ENCODE data around the gene TRMT112. TPM values are rescaled to one million over a fixed set of nuclear protein-coding genes. Genes with fewer than 3 reads are reported as not detected.

TRMT112 gene
- total RNA-seq, 8 experiments from 2014 or later, result 169 to 349 (median 254) TPM

DNA sequence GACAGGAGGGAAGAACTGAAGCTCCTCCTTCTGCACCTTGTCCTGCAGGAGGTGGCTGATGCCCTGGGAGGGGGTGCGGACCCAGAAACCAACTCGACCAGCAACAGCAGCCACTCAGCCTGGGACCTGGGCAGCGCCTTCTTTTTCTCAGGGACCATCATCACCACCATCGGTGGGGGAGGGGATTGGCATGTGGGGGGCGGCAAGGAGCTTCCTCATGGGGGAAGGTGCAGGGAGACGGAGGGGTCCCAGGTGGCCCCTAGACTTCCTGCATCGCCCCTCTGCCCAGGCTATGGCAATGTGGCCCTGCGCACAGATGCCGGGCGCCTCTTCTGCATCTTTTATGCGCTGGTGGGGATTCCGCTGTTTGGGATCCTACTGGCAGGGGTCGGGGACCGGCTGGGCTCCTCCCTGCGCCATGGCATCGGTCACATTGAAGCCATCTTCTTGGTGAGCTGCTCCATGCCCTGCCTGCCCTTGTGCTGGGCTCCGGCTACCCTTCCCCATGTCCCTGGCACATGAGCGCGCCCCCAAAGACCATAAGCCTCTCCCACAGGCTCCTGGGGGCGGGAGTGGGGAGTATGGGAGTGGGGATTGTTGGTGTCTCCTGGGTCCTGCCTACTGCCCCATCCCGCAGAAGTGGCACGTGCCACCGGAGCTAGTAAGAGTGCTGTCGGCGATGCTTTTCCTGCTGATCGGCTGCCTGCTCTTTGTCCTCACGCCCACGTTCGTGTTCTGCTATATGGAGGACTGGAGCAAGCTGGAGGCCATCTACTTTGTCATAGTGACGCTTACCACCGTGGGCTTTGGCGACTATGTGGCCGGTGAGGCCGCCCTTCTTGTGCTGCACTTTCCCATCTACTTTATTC is 20.3 kb downstream of the TRMT112 start:
- no peak overlapping the region for H3K4me3 ChIP-seq
- 4 to 10% (median 10%) methylated on average over 2 to 16 of the region's 34 CpGs; no CpG with 5 or more reads in 5 of the 10 experiments for WGBS, 10 experiments
- ATAC-seq (replicated peaks in 6 of 8), result peak in 1 of 8 experiments; percentile 8
- H3K27ac ChIP-seq, result no peak overlapping the region
- in situ Hi-C loops (cut with MboI; ENCODE audit: low pct_unique_long_range_greater_than_20kb in 2 of 9, low sequenced_read_pairs in 9 of 9, unreplicated experiment in 9 of 9), result no loop called here
- peaks cover 0 to 22% of the 10 kb centered on the region in 2 donors for H3K4me1 ChIP-seq (replicated peaks in 1 of 2)

DNA sequence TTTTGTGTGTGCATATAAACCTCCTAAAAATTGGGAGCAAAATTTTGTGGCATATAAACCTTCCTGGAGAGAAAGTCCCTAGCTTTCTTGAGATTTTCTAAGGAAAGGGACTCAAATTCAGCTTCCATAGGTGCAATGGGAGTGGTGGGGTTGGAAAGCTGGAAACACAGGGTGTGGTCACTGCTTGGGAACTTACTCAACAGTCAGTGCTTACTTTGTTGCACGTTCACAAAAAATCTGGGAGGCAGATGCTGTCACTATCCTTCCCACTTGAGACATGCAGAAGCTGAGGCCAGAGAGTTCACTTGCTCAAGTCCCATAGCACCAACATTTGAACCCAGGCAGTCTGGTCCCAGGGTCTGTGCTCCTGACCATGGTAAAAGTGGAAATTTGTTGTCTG is 21.1 kb downstream of the TRMT112 start:
- WGBS, 10 experiments, result 0 to 60% (median 8%) methylated on average over 1 of the region's 1 CpG; no CpG with 5 or more reads in 4 of the 10 experiments
- Histone ChIP-seq H3K27ac (no peak overlapping the region), H3K4me1 (replicated peaks in 1 of 2) (peaks cover 1 to 24% of the 10 kb centered on the region in 2 donors), H3K4me3 (no peak overlapping the region)
- in situ Hi-C loops (cut with MboI; ENCODE audit: low pct_unique_long_range_greater_than_20kb in 2 of 9, low sequenced_read_pairs in 9 of 9, unreplicated experiment in 9 of 9), result no loop called here
- peak in 2 of 8 experiments; percentile 7 to 21 for ATAC-seq (replicated peaks in 6 of 8)

DNA sequence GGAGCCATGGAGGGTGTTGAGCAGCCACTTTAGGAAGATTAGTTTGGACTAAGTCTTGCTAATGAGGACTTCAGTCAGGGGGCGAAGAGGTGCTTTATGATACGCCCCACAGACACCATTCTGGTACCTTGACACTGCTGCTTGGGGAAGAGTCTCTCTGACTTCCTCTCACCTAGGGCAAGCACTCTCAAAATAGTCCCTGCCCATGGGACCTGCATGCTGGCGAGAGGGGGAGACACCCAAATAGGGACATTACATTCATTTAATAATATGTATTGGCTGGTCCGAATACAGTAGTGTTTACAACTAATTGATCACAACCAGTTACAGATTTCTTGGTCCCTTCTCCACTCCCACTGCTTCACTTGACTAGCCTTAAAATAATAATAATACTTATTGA is 21.6 kb downstream of the TRMT112 start:
- Histone ChIP-seq H3K4me3 (no peak overlapping the region), H3K4me1 (replicated peaks in 1 of 2) (peaks cover 3 to 26% of the 10 kb centered on the region in 2 donors), H3K27ac (no peak overlapping the region)
- in situ Hi-C loops (cut with MboI; ENCODE audit: low pct_unique_long_range_greater_than_20kb in 2 of 9, low sequenced_read_pairs in 9 of 9, unreplicated experiment in 9 of 9), result no loop called here
- WGBS, 10 experiments, result 52 to 100% (median 83%) methylated on average over 1 to 2 of the region's 4 CpGs; no CpG with 5 or more reads in 6 of the 10 experiments
- ATAC-seq (replicated peaks in 6 of 8), result no peak

DNA sequence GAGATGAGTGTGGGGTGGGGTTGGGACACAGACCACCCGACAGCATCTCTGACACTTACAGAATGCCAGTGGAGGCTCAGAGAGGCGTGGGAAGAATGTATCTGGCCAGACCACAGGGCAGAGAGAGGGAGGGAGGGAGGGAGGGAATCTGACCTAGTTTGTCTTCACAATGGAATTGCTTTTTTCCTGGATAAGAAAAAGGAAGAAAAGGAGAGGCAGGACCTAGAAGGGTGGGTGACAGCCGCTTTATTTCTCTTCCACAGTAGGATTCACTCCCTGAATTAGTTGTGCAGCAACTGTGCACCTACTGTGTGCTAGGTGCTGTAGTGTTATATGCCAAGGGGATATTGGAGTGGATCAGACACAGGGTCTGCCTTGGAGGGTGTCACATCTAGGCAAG is 22.6 kb downstream of the TRMT112 start:
- ATAC-seq (replicated peaks in 6 of 8), result peak in 1 of 8 experiments; percentile 4
- 0 to 80% (median 60%) methylated on average over 1 of the region's 3 CpGs; no CpG with 5 or more reads in 7 of the 10 experiments for WGBS, 10 experiments
- H3K4me1 ChIP-seq (replicated peaks in 1 of 2), result peaks cover 3 to 20% of the 10 kb centered on the region in 2 donors
- H3K27ac ChIP-seq, result no peak overlapping the region
- no peak overlapping the region for H3K4me3 ChIP-seq
- in situ Hi-C loops (cut with MboI; ENCODE audit: low pct_unique_long_range_greater_than_20kb in 2 of 9, low sequenced_read_pairs in 9 of 9, unreplicated experiment in 9 of 9), result no loop called here

DNA sequence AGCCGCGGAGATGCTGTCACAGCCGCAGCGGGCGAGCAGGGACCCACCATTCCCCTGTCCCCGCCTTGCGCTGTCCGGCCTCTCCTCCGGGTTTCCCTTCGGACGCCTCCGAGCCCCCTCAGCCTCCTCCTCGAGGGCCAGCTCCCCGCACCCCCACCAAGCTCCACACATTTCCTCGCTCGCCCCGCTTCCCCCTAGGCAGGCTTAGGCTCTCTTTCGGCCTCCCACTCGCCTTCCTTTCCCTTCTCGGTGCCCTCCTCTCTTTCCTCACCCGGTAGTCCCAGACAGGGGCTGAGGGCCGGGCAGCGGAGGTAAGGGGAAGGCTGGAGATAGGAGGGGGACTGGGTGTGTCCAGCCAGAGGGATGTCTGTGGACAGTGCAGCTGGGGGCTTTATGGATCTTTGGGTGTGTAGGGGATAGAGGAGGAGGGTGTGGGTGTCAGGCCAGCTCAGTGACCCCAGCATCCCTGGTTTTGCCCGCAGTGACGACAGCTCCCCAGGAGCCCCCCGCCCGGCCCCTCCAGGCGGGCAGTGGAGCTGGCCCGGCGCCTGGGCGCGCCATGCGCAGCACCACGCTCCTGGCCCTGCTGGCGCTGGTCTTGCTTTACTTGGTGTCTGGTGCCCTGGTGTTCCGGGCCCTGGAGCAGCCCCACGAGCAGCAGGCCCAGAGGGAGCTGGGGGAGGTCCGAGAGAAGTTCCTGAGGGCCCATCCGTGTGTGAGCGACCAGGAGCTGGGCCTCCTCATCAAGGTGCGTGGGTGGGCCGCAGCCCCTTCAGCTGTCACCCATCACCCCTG is 24.7 kb downstream of the TRMT112 start:
- peak in 6 of 8 experiments; percentile 12 to 43 (median 36) for ATAC-seq (replicated peaks in 6 of 8)
- in situ Hi-C loops (cut with MboI; ENCODE audit: low pct_unique_long_range_greater_than_20kb in 2 of 9, low sequenced_read_pairs in 9 of 9, unreplicated experiment in 9 of 9), result no loop called here
- WGBS, 10 experiments, result 13 to 100% (median 91%) methylated on average over 2 to 7 of the region's 42 CpGs; no CpG with 5 or more reads in 7 of the 10 experiments
- Histone ChIP-seq H3K27ac (no peak overlapping the region), H3K4me1 (replicated peaks in 1 of 2) (peaks cover 3 to 10% of the 10 kb centered on the region in 2 donors), H3K4me3 (peak overlapping the region; percentile 29 to 39 (median 34))

DNA sequence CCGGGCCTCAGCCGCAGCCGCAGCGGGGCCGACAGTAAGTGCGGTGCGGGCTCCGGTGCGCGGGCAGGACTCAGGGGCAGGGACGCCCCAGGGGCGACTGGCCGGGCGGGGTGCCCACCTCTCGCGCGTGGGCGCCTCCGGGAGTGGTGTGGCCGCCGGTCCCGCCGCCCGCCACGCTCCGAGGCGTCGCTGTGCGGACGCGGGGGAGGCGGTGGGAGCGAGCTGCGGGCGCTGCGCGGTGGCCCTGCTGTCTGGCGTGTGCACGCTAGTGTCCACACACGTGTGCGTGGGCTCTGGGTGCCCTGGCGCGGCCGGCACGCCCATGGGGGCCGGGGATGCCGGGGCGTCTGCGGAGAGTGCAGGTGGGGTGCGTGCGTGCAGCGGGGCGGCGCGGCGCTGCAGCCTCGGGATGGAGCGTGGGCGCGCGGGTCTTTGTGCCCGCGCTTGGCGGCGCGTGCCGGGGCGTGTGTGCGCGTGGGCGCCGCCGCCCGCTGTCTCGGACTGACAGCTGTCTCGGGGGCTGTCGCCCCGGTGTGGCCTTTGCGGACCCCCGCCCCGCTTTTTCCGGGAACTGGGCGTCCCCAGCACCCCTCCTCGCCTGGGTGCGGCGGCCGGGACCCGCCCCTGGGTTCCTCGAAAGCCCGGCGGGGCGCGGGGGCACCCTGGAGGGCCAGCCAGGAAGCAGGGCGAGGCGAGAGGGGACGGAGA is 25.5 kb downstream of the TRMT112 start:
- in situ Hi-C loops (cut with MboI; ENCODE audit: low pct_unique_long_range_greater_than_20kb in 2 of 9, low sequenced_read_pairs in 9 of 9, unreplicated experiment in 9 of 9), result no loop called here
- H3K27ac ChIP-seq, result no peak overlapping the region
- ATAC-seq (replicated peaks in 6 of 8), result peak; percentile 38 to 70 (median 57)
- WGBS, 10 experiments, result 0% methylated on average over 2 of the region's 96 CpGs; no CpG with 5 or more reads in 8 of the 10 experiments
- H3K4me3 ChIP-seq, result peak overlapping the region; percentile 29 to 39 (median 34)
- H3K4me1 ChIP-seq (replicated peaks in 1 of 2), result peaks cover 3 to 4% of the 10 kb centered on the region in 2 donors

DNA sequence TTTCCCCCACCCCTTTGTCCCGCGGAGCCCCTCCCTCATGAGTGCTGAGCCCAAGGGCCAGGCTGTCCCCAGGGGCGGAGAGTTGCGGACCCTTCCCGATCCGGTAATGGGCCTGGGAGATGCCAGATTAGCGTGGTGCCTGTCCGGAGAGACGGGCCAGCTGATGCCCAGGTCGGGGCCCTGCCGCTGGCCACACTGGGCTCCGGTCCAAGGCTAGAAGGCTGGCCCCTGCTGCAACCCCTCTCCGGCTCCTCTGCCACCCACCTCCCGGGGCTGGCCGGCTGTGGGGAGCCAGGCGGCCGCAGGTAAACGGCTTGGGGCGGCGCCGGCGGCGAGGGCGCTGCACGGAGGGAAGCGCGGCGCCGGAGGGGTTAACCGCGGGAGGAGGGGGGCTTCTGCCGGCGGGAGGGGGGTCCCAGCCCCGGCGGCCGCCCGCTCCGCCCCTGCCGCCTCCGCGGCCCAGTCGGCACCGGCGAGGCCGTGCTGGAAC is 26.1 kb downstream of the TRMT112 start, which contains the start of gene KCNK4:
Gene KCNK4 (plus strand): TSS at position 41 of the 490 bp plus-strand sequence. CDS start 1,717 bp downstream, outside the sequence.
- WGBS, 10 experiments, result no CpG with 5 or more reads among the region's 45 CpGs
- peaks cover 7 to 8% of the 10 kb centered on the region in 2 donors for H3K4me1 ChIP-seq (replicated peaks in 1 of 2)
- H3K27ac ChIP-seq, result no peak within 1 kb of the TSS
- in situ Hi-C loops (cut with MboI; ENCODE audit: low pct_unique_long_range_greater_than_20kb in 2 of 9, low sequenced_read_pairs in 9 of 9, unreplicated experiment in 9 of 9), result no loop called here
- H3K4me3 ChIP-seq, result peak within 1 kb of the TSS; percentile 29 to 39 (median 34)
- peak in 4 of 8 experiments; percentile 3 to 22 (median 6) for ATAC-seq (replicated peaks in 6 of 8)

DNA sequence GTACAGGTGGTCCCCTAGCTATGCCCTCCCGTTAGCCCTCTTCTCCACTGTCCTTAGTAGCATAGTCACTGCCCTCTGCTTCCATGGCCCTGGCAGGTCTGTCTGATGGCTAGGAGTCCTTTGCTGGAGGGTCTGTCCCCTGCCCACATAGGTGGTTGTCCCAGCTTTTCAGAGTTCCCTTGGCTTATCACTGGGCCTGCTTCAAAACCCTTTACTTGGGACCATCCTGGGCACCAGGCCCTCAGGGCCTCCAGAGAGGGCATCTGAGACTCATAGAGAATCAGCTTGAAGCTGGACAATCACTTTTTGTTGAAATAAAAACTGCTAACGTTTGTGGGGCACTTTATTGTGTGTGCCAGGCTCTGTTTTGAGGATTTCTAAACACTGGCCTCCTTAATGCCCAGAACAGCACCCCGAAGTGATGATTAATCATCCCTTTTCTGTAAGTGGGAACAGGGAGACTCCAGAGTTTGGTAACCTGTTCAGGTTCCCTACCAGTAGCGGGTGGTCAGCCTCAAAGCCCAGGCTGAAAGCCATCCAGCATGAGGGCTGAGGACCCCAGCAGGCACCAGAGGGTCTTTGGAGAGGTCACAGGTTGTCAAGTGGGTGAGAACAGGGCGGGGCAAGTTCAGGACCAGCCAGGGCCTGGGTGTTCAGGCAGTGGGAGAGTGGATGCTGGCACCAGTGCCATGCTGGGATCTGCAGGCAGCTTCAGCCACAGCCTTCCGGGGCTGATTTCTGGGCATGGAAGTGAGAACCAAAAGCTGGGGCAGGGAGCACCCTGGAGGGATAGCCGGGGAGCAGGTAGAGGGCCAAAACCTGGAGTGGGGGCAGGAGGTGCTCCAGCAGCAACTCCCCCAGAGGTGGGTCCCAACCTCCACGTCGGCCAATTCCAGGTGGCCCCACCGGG is 26.8 kb downstream of the TRMT112 start:
- no peak for ATAC-seq (replicated peaks in 6 of 8)
- H3K27ac ChIP-seq, result no peak overlapping the region
- in situ Hi-C loops (cut with MboI; ENCODE audit: low pct_unique_long_range_greater_than_20kb in 2 of 9, low sequenced_read_pairs in 9 of 9, unreplicated experiment in 9 of 9), result no loop called here
- 0 to 100% (median 49%) methylated on average over 1 to 3 of the region's 10 CpGs; no CpG with 5 or more reads in 2 of the 10 experiments for whole genome bisulfite sequencing, 10 experiments
- H3K4me1 ChIP-seq (replicated peaks in 1 of 2), result peaks cover 9 to 11% of the 10 kb centered on the region in 2 donors
- peak overlapping the region in 4 of 5 donors; percentile 29 to 39 (median 36) for H3K4me3 ChIP-seq

DNA sequence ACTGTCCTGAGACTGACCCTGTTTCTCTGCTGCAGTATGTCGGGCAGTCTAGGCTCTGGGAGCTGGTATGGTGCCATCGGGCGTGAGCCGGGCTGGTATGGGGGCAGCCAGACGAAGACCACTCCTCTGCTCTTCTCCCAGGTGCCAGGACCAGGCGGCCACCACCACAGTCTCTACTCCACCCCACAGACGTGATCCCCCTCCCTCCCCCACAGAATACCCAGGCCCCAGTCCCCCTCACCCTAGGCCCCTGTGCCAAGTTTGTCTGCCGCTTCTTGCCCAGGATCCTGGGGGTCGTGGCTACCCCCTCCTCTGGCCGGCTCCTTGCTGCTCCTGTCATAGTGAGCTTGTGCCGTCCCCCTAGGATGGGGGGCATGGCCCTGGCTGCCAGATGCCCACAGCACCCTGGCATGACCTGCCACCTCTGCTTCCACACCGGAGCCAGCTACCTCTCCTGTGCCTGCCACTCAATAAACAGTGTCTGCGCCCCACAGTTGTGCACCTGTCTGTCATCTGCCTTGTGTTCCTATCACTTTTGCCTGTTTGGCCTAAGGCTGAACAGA is 28.3 kb downstream of the TRMT112 start:
- H3K4me1 ChIP-seq (replicated peaks in 1 of 2), result peaks cover 9 to 11% of the 10 kb centered on the region in 2 donors
- 36% methylated on average over 2 of the region's 13 CpGs; no CpG with 5 or more reads in 9 of the 10 experiments for WGBS, 10 experiments

DNA sequence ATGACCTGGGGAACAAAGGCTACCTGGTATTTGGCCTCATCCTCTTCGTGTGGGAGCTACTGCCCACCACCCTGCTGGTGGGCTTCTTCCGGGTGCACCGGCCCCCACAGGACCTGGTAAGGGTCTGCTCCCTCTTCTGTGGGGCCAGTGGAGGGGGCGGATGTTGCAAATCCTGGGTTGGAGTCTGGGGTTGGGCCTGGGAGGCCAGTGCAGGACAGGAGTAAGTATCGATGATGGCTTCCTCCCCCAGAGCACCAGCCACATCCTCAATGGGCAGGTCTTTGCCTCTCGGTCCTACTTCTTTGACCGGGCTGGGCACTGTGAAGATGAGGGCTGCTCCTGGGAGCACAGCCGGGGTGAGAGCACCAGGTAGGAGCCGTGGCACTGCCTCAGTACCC is 29.0 kb downstream of the TRMT112 start:
- Histone ChIP-seq H3K4me1 (replicated peaks in 1 of 2) (peaks cover 13 to 17% of the 10 kb centered on the region in 2 donors), H3K27ac (no peak overlapping the region), H3K4me3 (no peak overlapping the region)
- in situ Hi-C loops (cut with MboI; ENCODE audit: low pct_unique_long_range_greater_than_20kb in 2 of 9, low sequenced_read_pairs in 9 of 9, unreplicated experiment in 9 of 9), result no loop called here
- WGBS, 10 experiments, result 100% methylated on average over 1 of the region's 9 CpGs; no CpG with 5 or more reads in 9 of the 10 experiments
- no peak for ATAC-seq (replicated peaks in 6 of 8)

More for the DNA sequence above, 28.3 kb downstream of the TRMT112 start:
- H3K27ac ChIP-seq, result no peak overlapping the region
- in situ Hi-C loops (cut with MboI; ENCODE audit: low pct_unique_long_range_greater_than_20kb in 2 of 9, low sequenced_read_pairs in 9 of 9, unreplicated experiment in 9 of 9), result no loop called here
- no peak for ATAC-seq (replicated peaks in 6 of 8)
- H3K4me3 ChIP-seq, result no peak overlapping the region

DNA sequence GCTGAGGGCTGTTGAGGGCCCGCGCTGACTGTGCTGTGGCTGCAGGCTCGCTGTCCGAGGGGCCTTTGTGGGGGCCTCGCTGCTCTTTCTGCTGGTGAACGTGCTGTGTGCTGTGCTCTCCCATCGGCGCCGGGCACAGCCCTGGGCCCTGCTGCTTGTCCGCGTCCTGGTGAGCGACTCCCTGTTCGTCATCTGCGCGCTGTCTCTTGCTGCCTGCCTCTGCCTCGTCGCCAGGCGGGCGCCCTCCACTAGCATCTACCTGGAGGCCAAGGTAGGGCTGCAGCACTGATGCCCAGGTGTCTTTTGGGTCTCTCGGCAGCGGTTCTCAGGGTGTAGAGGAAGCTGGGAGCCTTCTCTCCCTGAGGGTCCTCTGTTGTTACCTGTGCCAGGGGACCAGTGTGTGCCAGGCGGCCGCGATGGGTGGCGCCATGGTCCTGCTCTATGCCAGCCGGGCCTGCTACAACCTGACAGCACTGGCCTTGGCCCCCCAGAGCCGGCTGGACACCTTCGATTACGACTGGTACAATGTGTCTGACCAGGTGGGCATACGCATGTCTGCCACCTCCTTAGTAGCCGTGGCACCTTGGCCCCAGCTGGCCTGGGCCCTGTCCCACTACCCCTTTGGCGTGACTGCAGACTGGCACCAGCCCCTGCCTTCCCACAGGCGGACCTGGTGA is 29.5 kb downstream of the TRMT112 start:
- 80 to 93% (median 90%) methylated on average over 1 to 14 of the region's 33 CpGs; no CpG with 5 or more reads in 6 of the 10 experiments for WGBS, 10 experiments
- ATAC-seq (replicated peaks in 6 of 8), result no peak
- Histone ChIP-seq H3K4me3 (no peak overlapping the region), H3K4me1 (replicated peaks in 1 of 2) (peaks cover 13 to 17% of the 10 kb centered on the region in 2 donors), H3K27ac (no peak overlapping the region)
- in situ Hi-C loops (cut with MboI; ENCODE audit: low pct_unique_long_range_greater_than_20kb in 2 of 9, low sequenced_read_pairs in 9 of 9, unreplicated experiment in 9 of 9), result no loop called here

Data from motor neuron (in vitro differentiated cells).